Fibroblast of the aortic adventitia (primary cell): ENCODE data around the gene CLK2. TPM values are rescaled to one million over a fixed set of nuclear protein-coding genes. Genes with fewer than 3 reads are reported as not detected.
A peak's percentile ranks its signal among the peaks of the same experiment; 100 is the strongest.

Experiments used
- DNase-seq: peaks from one replicate; pipeline ENCODE4 v3.0.0-alpha.2; 2010; ENCODE audit warnings: low read depth
- H3K4me3 ChIP-seq: 2 replicates; pipeline ENCODE4 v1.5.1; 2011; ENCODE audit warnings: low read depth, mild to moderate bottlenecking, control low read depth, low read length, moderate library complexity
- total RNA-seq: library from RNA; depleted of rRNA; stranded (reverse); fragments of >200 nt; gene quantifications from 2 replicates; pipeline ENCODE4 v1.2.3, GENCODE V29; 2012; ENCODE audit warnings: low replicate concordance
- TF ChIP-seq, protein P1 (sequence below): IDR thresholded peaks from 2 replicates; pipeline ENCODE4 v1.5.1; 2011; ENCODE audit warnings: mild to moderate bottlenecking, low read length, control low read depth, inconsistent platforms; ENCODE audit not compliant: insufficient read depth

Gene CLK2
- total RNA-seq, 1 donor, result 29.7 TPM

DNA sequence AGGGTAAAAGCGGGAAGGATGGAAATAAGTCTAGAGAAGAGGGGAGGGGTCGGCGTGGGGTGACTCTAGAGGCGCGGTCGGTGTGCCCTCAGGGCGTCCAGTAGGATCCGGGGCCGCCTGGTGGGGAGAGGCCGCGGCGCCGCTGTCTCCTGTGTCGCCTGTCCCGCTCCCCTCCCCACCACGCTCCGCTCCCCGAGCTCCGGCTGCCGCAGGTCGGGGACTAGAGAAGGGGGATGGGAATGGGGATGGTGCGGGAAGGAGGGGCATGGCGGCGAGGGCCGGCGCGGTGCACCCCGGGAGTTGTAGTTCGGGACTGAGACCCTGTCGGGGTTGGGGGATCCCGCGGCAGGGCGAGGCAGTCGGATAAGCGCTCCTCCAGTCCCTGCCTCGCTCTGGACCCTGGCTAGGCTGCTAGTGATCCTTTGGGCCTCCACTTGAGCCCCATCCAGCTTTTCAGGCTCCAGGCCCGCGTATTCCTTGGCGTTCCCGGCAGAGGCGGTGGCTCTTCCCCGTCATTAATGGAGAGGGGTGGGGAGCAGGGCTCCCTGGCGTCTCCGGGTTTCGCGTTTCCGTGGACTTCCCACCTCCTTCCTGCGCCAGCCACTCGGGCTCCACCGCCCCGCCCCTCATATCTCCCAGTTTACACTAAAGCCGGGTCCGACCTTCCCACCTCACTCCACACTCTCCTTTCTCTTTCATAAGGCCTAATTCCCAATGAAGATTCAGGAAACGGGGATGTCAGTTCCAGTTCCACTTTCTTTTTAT lies 17.9 kb downstream of the CLK2 start, which contains the start of gene ENTREP3:
TSS of gene ENTREP3 (minus strand) at position 241 of the 765 bp plus-strand sequence. CDS start 606 bp downstream, outside the sequence.
- TF ChIP-seq, protein P1, sequence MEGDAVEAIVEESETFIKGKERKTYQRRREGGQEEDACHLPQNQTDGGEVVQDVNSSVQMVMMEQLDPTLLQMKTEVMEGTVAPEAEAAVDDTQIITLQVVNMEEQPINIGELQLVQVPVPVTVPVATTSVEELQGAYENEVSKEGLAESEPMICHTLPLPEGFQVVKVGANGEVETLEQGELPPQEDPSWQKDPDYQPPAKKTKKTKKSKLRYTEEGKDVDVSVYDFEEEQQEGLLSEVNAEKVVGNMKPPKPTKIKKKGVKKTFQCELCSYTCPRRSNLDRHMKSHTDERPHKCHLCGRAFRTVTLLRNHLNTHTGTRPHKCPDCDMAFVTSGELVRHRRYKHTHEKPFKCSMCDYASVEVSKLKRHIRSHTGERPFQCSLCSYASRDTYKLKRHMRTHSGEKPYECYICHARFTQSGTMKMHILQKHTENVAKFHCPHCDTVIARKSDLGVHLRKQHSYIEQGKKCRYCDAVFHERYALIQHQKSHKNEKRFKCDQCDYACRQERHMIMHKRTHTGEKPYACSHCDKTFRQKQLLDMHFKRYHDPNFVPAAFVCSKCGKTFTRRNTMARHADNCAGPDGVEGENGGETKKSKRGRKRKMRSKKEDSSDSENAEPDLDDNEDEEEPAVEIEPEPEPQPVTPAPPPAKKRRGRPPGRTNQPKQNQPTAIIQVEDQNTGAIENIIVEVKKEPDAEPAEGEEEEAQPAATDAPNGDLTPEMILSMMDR, result no peak
- H3K4me3 ChIP-seq, result peak within 1 kb of the TSS; percentile 84
- peak; percentile 82 for DNase-seq

DNA sequence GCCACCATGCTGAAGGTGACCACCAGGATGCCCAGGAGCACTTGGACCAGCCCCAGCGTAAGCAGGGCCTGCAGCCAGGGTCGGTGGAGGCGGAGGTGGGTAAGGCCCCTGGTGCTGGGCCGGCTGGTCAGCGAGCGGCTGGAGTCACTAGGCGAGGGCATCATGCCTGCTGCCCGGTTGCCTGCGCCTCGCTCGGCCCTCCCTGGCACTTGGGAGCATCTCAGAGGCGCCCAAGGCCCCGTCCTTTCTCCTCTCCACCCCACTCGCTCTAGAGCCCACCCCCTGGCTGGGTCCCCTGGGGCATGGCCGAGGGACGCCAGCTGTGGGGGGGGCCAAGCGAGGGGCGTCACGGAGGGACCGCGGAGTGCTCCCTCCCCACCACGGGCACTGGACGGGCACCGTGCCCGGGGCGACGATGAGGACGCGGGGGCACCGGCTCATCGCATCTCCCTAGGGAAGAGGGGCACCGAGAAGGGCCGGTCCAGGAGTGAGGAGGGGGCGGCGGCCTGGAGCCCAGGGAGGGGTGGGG lies 18.5 kb downstream of the CLK2 start:
- TF ChIP-seq, protein P1, result no peak
- H3K4me3 ChIP-seq, result peak overlapping the region; percentile 84
- DNase-seq, result no peak

DNA sequence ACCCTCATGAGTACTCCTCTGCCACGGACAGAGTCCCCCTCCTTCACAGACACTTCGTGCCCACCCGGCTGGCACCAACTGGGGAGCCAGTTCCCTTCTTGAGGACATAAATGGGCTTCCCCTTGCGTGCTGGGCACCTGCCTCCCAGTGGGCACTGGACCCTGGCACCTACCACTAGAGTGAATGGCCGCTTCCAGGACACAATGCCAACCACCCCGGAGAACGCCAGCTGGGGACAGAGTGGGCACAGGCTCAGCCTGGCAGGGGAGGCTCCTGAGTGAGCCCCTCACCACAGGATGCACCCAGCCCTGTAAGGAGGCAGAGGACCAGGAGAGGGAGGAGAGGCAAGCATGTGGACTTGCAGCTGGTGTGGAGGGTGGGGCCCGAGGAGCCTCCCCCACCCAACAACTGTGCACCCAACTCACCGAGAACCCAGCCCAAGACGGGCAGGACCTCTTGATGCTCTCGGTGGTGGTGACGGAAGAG lies 19.0 kb downstream of the CLK2 start:
- TF ChIP-seq, protein P1, result no peak
- DNase-seq, result no peak
- peak overlapping the region; percentile 84 for H3K4me3 ChIP-seq

DNA sequence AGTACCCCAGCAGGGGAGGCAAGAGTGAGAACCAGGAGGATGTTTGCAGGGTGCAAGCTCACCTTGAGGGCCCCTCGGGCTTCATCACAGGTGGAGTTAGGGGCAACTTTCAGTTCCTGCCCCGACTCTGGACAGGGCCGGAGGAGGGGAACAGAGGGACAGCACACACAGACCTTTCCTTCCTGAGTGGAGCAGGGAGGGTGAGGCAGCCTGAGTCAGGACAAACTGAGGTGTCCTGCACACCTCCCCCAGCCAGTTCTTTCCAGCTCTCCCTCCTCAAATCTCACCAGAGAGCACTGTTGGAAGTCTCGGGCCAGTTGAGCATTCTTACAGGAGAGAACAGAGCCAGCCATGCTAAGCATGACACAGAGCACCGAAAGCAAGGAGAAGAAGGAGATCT lies 19.5 kb downstream of the CLK2 start:
- TF ChIP-seq, protein P1, result no peak
- DNase-seq, result peak; percentile 15
- peak overlapping the region; percentile 84 for H3K4me3 ChIP-seq

DNA sequence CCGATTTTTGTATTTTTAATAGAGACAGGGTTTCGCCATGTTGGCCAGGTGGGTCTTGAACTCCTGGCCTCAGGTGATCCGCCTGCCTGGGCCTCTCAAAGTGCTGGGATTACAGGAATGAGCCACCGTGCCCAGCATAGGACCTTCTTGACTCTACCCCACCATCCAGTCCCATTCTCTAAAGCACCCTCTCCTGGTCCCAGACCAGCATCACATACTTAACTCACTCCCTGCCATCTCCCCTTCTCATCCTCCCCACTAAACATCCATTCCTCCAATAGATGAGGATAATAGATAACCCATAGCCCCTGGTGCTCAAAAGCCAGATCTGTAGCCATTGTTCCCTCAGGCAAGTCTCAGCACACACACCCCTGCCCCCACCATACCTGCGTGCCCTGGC lies 20.1 kb downstream of the CLK2 start:
- peak overlapping the region; percentile 84 for H3K4me3 ChIP-seq
- DNase-seq, result no peak
- TF ChIP-seq, protein P1, result no peak

DNA sequence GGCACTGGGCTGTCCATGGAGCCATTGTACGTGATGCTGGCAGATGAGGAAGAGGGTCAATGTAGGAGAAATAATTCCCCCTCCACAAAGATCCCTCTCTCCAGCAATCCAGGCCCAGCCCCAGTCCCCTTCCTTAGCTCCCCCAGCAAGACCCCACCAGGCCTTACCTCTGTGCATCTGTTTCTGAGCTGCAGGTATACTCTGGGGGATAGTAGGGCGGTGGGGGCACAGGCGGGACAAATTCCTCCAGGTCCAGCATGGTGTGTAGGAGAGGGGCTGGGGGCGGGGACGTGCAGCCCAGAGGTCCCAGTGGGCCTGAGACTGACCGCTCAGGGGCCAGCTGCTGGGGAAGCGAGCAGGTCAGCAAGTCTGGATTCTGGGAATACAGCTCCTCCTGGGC lies 21.7 kb downstream of the CLK2 start:
- DNase-seq, result no peak
- no peak overlapping the region for H3K4me3 ChIP-seq
- TF ChIP-seq, protein P1, result no peak
